Head of caudate nucleus (tissue), 42 donors: ENCODE results near the gene DCAF6.
"Not testable (repeated sequence)": the region's sequence is repeated elsewhere in the genome, so short reads cannot be mapped to it uniquely, and the experiment has no call there.

Experiments used
- DNase-seq, 42 donors: peaks; one replicate each; pipeline versions ENCODE4 v3.0.0 to v3.0.0-alpha.2; 2020 to 2021; ENCODE audit warnings: mixed read lengths in 7 of 42
- intact Hi-C: fragments of 100-400 bp; cut with DNase I; formaldehyde crosslinking; loops from one replicate; pipeline ENCODE4 v1.15.0; 2022

DCAF6 gene, protein sequence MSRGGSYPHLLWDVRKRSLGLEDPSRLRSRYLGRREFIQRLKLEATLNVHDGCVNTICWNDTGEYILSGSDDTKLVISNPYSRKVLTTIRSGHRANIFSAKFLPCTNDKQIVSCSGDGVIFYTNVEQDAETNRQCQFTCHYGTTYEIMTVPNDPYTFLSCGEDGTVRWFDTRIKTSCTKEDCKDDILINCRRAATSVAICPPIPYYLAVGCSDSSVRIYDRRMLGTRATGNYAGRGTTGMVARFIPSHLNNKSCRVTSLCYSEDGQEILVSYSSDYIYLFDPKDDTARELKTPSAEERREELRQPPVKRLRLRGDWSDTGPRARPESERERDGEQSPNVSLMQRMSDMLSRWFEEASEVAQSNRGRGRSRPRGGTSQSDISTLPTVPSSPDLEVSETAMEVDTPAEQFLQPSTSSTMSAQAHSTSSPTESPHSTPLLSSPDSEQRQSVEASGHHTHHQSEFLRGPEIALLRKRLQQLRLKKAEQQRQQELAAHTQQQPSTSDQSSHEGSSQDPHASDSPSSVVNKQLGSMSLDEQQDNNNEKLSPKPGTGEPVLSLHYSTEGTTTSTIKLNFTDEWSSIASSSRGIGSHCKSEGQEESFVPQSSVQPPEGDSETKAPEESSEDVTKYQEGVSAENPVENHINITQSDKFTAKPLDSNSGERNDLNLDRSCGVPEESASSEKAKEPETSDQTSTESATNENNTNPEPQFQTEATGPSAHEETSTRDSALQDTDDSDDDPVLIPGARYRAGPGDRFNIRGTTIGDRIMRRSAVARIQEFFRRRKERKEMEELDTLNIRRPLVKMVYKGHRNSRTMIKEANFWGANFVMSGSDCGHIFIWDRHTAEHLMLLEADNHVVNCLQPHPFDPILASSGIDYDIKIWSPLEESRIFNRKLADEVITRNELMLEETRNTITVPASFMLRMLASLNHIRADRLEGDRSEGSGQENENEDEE

DNA sequence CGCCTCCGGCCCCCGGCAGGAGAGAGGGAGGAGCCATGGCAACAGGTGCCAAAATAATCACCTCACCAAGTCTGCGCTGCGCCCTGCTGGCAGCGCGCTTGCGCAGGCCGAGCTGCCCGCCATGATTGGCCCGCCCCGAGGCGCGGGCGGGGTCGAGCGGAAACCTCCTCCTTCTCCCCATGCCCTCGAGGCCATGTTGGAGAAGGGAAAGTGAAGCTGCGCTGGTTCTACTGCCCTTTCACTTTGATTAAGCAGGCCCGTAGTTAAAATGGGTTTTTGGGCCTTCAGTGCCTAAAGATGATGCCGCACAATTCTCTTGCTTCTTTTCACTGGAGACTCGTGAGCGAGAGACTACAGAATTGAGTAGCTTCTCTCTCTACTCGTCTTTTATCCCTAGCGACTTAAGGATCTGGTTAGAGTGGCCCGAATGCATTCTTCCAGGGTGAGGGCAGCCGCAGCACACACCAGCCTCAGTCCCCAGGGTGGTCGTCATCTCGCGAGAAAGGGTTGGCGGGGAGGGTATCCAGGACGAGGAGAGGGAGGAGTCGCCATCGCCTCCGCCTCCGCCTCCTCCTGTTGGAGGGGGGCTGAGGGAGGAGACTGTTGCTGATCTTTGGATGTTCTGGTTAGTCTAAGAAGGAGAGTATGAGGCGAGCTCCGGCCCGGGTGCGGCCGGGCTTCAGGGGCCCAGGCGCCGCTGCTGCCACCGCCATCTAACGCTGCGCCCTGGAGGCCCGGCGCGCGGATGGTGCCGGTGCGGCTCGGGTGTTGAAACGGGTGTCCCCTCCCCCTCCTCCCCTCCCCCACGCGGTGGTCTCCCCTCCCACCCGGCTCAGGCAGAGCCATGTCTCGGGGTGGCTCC lies at the start of gene DCAF6:
Gene DCAF6 (plus strand): TSS at position 616 of the 862 bp plus-strand sequence. CDS start 229 bp downstream, at position 845.
- intact Hi-C loops = loop anchor here (5.0 to 10.0 kb wide), 2 partner anchors 219 to 711 kb away; partner anchors contain the start of gene POU2F1
- peak; percentile 89 to 98 (median 95) for DNase-seq

DNA sequence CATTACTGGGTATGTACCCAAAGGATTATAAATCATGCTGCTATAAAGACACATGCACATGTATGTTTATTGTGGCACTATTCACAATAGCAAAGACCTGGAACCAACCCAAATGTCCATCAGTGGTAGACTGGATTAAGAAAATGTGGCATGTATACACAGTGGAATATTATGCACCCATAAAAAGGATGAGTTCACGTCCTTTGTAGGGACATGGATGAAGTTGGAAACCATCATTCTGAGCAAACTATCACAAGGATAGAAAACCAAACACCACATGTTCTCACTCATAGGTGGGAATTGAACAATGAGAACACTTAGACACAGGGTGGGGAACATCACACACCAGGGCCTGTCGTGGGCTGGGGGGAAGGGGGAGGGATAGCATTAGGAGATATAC lies 49.3 kb upstream of the DCAF6 start:
- intact Hi-C loops, DNase-seq: not testable (repeated sequence)

DNA sequence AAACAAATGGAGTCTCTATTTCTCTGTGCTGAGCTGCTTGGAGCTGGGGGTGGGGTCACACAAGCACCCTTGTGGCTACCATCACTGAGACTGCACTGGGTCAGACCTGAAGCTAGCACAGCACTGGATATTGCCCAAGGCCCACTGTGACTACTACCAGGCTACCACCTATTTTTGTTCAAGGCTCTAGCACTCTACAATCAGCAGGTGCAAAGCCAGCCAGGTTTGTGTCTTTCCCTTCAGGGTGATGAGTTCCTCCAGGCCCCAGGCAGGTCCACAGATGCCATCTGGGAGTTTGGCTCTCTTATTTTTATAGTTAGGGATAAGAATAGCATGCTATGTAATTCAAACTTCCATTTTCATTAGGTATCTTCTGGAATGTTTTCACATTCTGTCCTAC lies 46.1 kb upstream of the DCAF6 start:
- no peak for DNase-seq
- intact Hi-C loops = no loop called here

DNA sequence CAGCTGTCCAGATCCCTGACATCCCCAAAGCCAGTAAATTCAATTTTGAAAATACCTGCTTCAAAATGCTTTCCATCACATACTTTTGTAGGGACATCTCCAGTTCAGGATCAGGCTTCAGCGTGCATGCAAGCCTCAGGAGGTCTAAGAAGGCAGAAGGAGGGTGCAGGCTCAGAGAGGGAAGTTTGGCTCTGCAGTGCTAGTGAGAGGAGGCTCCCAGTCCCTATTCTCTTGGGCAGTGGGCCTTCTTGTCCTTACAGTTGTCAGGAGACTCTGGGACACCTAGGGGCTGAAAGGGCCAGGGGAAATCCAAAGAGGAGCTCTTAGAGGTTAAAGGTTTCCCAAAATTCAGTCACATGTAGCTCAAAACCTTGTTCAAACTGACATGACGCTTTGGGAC lies 42.7 kb upstream of the DCAF6 start:
- intact Hi-C loops = no loop called here
- DNase-seq = no peak

DNA sequence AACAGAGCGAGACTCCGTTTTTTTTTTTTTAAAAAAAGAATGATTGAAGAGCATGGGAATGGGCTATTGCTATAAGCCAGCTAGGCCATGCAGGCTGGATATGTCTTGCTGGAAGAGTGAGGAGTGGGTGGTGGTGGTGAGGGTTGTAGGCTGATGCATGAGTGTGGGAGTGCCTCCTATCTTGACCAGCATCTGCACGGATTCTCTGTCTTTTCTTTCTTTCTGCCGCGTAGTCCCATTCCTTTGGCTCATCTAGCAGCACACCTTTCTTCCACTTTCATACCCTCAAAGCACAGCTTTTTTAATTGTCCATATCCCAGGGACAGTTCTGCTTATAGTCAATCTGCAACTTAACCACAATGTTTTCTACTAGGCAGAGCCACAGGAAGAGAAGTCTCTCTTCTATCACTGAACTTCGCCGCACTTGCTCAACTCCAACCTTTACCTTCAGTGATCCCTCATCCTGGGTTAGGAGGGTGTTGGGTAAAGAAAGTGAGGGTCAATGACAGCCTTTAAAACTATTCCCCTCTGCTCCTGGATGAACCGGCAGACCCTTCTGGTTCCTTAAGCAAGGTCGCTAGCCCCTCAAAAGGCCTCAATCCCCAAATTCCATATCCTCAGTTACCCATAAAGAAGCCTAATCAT lies 37.8 kb upstream of the DCAF6 start:
- no peak for DNase-seq
- intact Hi-C loops = no loop called here

DNA sequence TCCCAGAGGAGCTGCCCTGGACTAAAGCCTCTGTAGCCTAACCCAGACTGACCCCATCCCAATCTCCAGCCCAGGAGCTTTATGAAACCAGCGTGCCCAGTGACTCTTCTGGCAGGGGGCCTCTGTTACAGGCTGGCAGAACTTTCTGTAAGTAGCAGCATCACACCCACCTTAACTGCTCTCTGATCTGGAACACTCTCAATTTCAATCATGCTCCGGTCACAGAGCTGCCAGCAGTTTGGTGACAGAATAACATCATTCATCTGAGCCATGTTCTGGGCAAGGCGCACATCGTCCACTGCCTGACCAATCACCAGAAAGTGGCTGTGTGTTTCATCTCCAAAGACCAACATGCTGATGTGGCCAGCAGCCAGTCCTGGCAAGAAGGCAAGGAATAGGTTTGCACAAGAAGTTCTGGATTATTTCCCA lies 37.2 kb upstream of the DCAF6 start:
- no peak for DNase-seq
- intact Hi-C loops = no loop called here

DNA sequence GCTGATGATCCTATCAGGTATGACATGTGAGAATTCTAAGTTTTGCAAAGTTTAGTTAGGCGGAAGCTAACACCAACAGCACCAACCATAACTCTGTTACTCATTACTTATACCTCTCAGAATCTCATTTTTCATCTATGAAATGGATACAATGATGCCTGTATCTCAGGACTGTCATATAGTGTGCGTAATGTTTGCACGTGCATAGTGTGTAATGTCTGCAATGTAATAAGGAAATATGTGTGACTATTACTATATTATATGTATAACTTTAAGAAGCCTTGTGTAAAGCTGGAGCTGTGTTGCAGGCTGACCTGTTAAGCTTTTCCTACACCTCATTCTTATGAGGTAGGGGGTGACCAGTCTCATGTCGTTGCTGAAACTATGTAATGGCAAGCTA lies 35.6 kb upstream of the DCAF6 start:
- intact Hi-C loops = no loop called here
- DNase-seq = no peak

DNA sequence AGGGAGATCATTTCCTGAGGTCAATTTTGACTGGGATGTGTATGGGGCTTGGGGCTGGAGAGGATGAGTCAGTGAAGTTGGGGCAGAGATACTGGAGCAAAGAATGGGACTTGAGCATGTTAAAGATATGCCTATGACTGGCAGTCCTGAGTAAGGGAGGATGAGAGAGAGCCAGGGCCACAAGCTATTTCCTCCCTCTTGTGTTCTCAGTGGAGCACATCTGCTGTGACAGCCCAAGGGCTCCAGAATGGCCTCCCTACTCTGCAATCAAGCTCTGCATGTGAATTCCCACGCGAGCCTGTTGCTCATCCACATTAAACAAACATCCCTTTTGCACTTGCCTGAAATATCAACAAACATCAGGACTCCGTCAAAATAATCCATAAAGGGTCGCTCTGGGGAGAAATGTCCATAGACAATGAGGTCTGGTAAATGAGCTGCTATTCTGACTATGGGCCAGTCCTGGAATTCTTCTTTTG lies 31.8 kb upstream of the DCAF6 start:
- no peak for DNase-seq
- intact Hi-C loops = no loop called here

DNA sequence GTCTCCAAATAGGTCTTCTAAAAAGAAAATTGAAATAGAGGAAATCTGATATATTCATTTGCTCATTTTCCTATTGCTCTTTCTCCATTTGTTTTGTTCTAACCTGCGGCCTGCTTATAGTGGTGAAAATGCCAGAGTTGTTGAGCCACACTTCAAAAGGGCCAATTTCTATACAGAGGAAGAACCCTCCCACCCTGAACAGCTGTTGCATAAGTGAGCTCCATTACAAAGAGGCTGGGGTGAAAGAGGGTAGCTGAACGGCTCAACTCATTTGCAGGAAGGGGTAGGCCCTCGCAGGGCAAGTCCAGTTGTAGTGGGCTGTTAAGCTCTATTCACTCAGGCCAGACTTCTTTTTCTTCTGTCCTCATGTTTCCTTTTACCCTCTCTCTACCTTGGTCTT lies 31.3 kb upstream of the DCAF6 start:
- intact Hi-C loops = no loop called here
- DNase-seq = no peak

DNA sequence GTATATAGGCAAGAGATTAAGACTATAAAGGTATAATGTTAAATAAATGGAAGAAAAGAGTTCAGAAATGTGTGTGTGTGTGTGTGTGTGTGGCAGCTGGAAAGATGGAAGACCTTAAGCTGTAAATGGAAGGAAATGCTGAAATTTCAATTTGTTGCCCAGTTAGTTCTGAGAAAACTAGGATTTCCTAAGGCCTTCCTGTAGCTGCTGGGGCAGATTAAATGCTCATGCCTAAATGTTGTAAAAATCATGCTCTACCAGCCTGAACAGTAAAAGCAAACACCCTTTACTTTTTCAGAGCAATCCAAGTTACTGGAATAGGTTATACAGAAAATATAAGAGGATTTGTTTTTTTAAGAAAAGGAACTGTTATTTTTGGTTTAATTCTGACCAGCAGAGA lies 30.8 kb upstream of the DCAF6 start:
- no peak for DNase-seq
- intact Hi-C loops = no loop called here

DNA sequence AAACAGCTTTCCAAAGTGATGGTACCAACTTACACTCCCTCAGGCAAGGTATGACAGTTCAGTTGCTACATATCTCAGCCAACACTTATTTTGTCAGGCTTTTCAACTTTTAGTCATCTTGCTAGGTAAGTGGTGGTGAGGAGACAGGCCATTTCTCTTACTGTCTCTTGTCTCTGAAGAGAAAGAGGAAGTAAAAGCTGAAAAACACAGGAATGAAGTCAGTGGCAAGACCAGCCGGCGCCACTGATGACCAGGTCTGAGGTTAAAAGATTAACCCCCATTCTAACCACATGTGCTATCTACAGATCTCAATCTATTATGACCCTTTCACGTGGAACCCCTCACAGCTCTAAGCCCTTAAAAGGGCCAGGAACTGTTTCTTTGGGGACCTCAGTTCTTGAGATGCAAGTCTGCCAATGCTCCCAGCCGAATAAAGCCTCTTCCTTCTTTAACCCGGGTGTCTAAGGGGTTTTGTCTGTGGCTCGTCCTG lies 26.7 kb upstream of the DCAF6 start:
- no peak for DNase-seq
- intact Hi-C loops = no loop called here

DNA sequence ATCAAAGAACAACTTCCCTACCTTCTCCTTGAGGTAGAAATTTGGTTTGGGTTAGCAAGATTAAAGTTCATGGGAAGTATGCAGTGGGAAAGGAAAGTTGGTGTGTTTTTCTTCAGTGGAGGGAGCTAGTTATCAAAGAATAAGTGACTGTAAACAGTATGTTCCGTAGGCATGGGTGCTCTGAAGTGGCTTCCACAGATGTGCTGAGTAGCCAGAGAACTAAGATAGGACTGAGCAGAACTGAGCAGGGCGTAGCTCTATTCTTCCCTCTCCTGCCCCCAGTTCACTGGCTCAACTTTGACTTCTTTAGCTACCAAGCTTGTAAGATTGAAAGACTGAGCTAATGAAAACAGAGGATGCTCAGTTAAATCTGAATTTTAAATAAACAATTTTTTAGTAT lies 26.0 kb upstream of the DCAF6 start:
- DNase-seq = no peak
- intact Hi-C loops = no loop called here

DNA sequence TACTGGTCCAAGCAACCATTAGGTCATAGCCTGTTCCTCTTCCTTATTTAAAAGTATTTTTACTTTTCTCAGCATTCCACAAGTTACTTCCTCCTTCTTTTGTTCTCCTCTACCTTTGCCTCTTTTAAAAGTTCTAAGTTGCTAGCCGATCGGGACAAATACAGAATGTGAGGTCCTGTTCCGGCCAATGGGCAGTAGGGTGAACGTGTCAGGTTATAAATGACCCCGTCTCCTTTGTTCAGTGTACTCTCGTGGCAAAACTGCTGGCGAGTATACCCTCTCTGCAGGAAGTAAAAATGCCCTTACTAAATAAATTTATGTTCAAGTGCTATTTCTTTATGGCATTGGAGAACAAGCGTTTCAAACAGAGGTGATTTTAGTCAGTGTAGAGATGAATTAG lies 25.1 kb upstream of the DCAF6 start:
- intact Hi-C loops = no loop called here
- DNase-seq = no peak

DNA sequence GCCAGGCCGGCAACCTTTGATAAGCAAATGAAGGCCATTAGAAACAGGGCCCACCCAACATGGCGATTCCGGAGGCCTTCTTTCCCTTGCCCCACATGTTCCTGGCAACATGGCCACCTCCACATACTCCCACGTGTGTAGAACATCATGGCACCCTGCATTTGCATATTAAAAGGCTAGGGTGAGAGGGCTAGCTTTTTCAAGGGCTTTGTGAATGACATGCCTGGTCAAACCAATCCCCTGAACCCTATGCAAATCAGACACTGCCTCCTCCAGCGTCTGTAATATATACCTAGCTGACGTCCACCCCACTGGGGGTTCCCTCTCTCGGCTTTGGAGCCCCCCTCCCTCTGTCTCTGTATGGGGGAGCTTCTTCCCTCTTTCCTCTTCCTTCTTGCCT lies 24.2 kb upstream of the DCAF6 start:
- no peak for DNase-seq
- intact Hi-C loops = no loop called here

DNA sequence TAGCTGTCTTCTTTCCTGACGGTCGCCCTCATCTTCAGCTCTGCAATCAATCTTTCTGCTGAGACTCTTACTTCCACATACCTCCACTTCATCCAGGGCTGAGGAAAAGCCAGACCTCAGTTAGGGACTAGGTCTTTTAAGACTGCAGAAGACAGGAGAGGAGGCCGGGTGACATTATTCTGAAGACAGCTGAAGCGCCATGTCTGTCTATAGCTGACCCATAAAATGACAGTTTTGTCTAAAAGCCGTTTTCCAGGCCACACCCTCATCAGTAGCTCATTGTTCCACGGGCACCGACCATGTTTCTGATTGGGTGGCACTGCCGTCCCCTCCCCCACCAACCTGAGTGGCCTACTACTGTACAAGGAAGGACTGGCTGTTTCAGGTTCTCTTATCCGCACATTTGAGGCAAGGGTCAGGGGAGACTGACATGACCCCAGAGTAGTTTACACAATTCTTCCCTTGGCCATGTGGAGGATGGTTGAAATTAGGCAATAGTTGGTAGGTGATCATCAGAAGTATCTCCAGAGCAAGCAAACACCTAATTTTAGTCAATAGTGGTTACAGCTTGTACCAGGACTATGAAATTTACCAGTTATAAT lies 22.5 kb upstream of the DCAF6 start, which contains the start of gene ADCY10:
Gene ADCY10 (minus strand): TSS at position 240 of the 602 bp plus-strand sequence. CDS start 8,994 bp downstream, outside the sequence.
- no peak for DNase-seq
- intact Hi-C loops = no loop called here

DNA sequence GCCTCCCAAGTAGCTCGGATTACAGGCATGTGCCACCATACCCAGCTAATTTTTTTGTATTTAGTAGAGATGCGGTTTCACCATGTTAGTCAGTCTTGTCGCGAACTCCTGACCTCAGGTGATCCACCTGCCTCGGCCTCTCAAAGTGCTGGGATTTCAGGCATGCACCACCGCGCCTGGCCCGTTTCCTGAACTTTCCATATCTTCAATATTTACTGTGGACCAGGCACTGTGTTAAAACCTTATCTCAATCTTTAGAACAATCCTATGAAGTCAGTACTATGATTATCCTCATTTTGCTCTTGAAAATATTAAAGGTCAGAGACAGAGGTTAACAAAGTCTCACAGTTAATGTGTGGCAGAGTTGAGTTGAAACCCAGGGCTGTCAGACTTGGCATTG lies 20.9 kb upstream of the DCAF6 start:
- no peak for DNase-seq
- intact Hi-C loops = no loop called here

DNA sequence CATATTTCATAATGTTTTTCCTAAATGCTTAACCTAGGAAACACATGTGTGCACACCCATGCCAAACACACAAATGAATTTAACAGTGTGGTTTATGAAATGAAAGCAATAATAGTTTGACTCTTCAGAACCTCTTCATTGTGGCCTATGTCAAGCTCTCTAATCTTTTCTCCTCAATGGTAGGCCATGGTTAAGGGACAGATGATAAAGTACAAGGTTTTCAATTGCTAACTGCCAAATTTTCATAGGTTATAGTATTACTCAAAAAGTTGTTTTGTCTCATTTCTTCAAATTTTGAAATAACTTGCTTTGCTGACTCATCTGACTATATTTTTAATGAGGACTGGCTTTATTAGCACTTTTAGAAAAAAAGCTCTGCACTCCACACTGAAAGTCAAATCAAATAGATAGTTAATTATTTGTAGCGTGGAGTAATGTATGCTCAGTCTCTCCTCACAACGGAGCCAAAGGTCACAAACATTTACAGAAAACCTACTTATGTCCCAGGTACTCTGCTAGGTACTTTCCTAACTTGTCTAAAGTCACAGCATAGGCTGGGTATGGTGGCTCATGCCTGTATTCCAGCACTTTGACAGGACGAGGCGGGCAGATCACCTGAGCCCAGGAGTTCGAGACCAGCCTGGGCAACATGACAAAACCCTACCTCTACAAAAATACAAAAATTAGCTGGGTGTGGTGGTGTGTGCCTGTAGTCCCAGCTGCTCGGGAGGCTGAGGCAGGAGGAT lies 19.5 kb upstream of the DCAF6 start:
- intact Hi-C loops = no loop called here
- DNase-seq = no peak
